SK-N-SH (cell line): ENCODE measurements around the gene ZNF888. TPM values are rescaled to one million over a fixed set of nuclear protein-coding genes. Genes with fewer than 3 reads are reported as not detected.

Experiments
- CTCF ChIA-PET: fragments of 300-600, 350-600 bp; formaldehyde crosslinking; extraction: SDS; loops from one replicate; lab custom pipeline; 2021; lab: Yijun Ruan, JAX
- POLR2A ChIA-PET: fragments of 350-600 bp; sonication (Branson Sonifier 250); formaldehyde crosslinking; extraction: SDS; loops from one replicate; lab custom pipeline; 2020; ENCODE audit warnings: antibody characterized with exemption, inconsistent platforms; lab: Yijun Ruan, JAX
- DNase-seq: peaks from one replicate; pipeline ENCODE4 v3.0.0; 2012
- H2AFZ ChIP-seq: fragments of 200-600 bp; sonication (generic); 2 replicates; pipeline ENCODE4 v1.8.1; 2016; ENCODE audit warnings: antibody characterized with exemption, mild to moderate bottlenecking, low read depth
- H3F3A ChIP-seq: fragments of 200-600 bp; sonication (generic); replicated peaks from 2 replicates; pipeline ENCODE3; 2016; ENCODE audit warnings: antibody characterized with exemption, mild to moderate bottlenecking; ENCODE audit not compliant: insufficient read depth
- H3K27ac ChIP-seq, 2 experiments: fragments of 200-500 bp in 1 of 2; fragments of 200-600 bp in 1 of 2; sonication (Bioruptor generic) in 1 of 2; sonication (generic), shearing (Covaris generic) in 1 of 2; 2 replicates each; pipeline versions ENCODE4 v1.5.1 to v1.6.1; 2014 to 2016; ENCODE audit warnings: low read depth in 2 of 2, inconsistent platforms in 1 of 2, low read length in 1 of 2, mild to moderate bottlenecking in 1 of 2, mixed read lengths in 1 of 2
- H3K27me3 ChIP-seq: fragments of 200-600 bp; sonication (generic), shearing (Covaris generic); 2 replicates; pipeline ENCODE4 v1.6.1; 2016; ENCODE audit warnings: mixed run types; ENCODE audit not compliant: insufficient read depth
- H3K36me3 ChIP-seq, 2 experiments: fragments of 200-500 bp in 1 of 2; fragments of 200-600 bp in 1 of 2; sonication (Bioruptor generic) in 1 of 2; sonication (generic) in 1 of 2; replicated peaks in 1 of 2; 2 replicates each; pipeline versions ENCODE3 to v1.5.1; 2014 to 2016; ENCODE audit warnings: low read length in 1 of 2, mild to moderate bottlenecking in 1 of 2; ENCODE audit not compliant: insufficient read depth in 2 of 2, control insufficient read depth in 1 of 2
- H3K4me1 ChIP-seq, 2 experiments: fragments of 200-500 bp in 1 of 2; fragments of 200-600 bp in 1 of 2; sonication (Bioruptor generic) in 1 of 2; sonication (generic), shearing (Covaris generic) in 1 of 2; 2 replicates each; pipeline versions ENCODE4 v1.5.1 to v1.6.1; 2014 to 2016; ENCODE audit warnings: low read depth in 1 of 2, low read length in 1 of 2, mixed run types in 1 of 2; ENCODE audit not compliant: insufficient read depth in 2 of 2, control insufficient read depth in 1 of 2
- H3K4me2 ChIP-seq: fragments of 200-600 bp; sonication (generic), shearing (Covaris generic); 2 replicates; pipeline ENCODE4 v1.6.1; 2017; ENCODE audit warnings: mixed run types
- H3K4me3 ChIP-seq, 2 experiments: fragments of 200-500 bp in 1 of 2; fragments of 200-600 bp in 1 of 2; sonication (Bioruptor generic) in 1 of 2; sonication (generic), shearing (Covaris generic) in 1 of 2; 2 replicates each; pipeline versions ENCODE4 v1.5.1 to v1.8.1; 2014 to 2016; ENCODE audit warnings: low read depth in 2 of 2, inconsistent platforms in 1 of 2, low read length in 1 of 2, mild to moderate bottlenecking in 1 of 2, mixed read lengths in 1 of 2, moderate library complexity in 1 of 2
- H3K79me2 ChIP-seq: fragments of 200-600 bp; sonication (generic); 2 replicates; pipeline ENCODE4 v1.8.1; 2017; ENCODE audit warnings: mild to moderate bottlenecking; ENCODE audit not compliant: insufficient read depth
- H3K9ac ChIP-seq: fragments of 200-600 bp; sonication (generic); 2 replicates; pipeline ENCODE4 v1.6.1; 2017; ENCODE audit warnings: mixed run types
- H3K9me2 ChIP-seq: fragments of 200-600 bp; sonication (generic); 2 replicates; pipeline ENCODE4 v1.6.1; 2017; ENCODE audit warnings: mixed run types
- H3K9me3 ChIP-seq: fragments of 200-600 bp; sonication (generic); 2 replicates; pipeline ENCODE4 v1.6.1; 2017; ENCODE audit warnings: mixed run types, mild to moderate bottlenecking, moderate library complexity
- H4K20me1 ChIP-seq: fragments of 200-600 bp; sonication (generic); 2 replicates; pipeline ENCODE4 v1.6.1; 2017; ENCODE audit warnings: mild to moderate bottlenecking, mixed run types; ENCODE audit not compliant: insufficient read depth
- CHD2 ChIP-seq: fragments of 150-350 bp; IDR thresholded peaks from 2 replicates; pipeline ENCODE4 v1.6.1; 2018; ENCODE audit warnings: low read length; ENCODE audit not compliant: partially characterized antibody
- CTCF ChIP-seq: fragments of 200-600 bp; sonication (generic); IDR thresholded peaks from 2 replicates; pipeline ENCODE4 v1.6.1; 2017; ENCODE audit warnings: antibody characterized with exemption, mild to moderate bottlenecking, moderate library complexity
- FOSL2 ChIP-seq: IDR thresholded peaks from 2 replicates; pipeline ENCODE4 v1.4.0; 2012; ENCODE audit warnings: low read depth, mild to moderate bottlenecking, moderate library complexity, borderline replicate concordance
- FOXJ3 ChIP-seq: sonication (generic); formaldehyde crosslinking; IDR thresholded peaks from 2 replicates; pipeline ENCODE4 v1.5.1; 2020; ENCODE audit warnings: mild to moderate bottlenecking, missing genetic modification reagents
- FOXM1 ChIP-seq: IDR thresholded peaks from 2 replicates; pipeline ENCODE4 v1.4.0; 2012; ENCODE audit warnings: low read depth, mild to moderate bottlenecking
- GABPA ChIP-seq: IDR thresholded peaks from 2 replicates; pipeline ENCODE4 v1.4.0; 2012; ENCODE audit warnings: low read depth, mild to moderate bottlenecking
- GATA2 ChIP-seq: sonication (generic); formaldehyde crosslinking; IDR thresholded peaks from 2 replicates; pipeline ENCODE4 v1.5.0; 2020; ENCODE audit warnings: mild to moderate bottlenecking, missing genetic modification reagents
- MXI1 ChIP-seq: IDR thresholded peaks from 2 replicates; pipeline ENCODE4 v1.6.1; 2012; ENCODE audit warnings: mild to moderate bottlenecking, low read depth, low read length, improper control_type of control experiment
- NFIC ChIP-seq: IDR thresholded peaks from 2 replicates; pipeline ENCODE4 v1.4.0; 2012; ENCODE audit warnings: borderline replicate concordance
- NRF1 ChIP-seq: IDR thresholded peaks from 2 replicates; pipeline ENCODE4 v1.6.1; 2012; ENCODE audit warnings: low read depth, mild to moderate bottlenecking, low read length
- PBX3 ChIP-seq: IDR thresholded peaks from 2 replicates; pipeline ENCODE4; 2012
- POLR2AphosphoS5 ChIP-seq: IDR thresholded peaks from 2 replicates; pipeline ENCODE4 v1.6.1; 2012; ENCODE audit warnings: low read depth, low read length
- RAD21 ChIP-seq: IDR thresholded peaks from 2 replicates; pipeline ENCODE4 v1.6.1; 2012; ENCODE audit warnings: mild to moderate bottlenecking, low read length
- RCOR1 ChIP-seq: fragments of 150-350 bp; IDR thresholded peaks from 2 replicates; pipeline ENCODE4 v1.6.1; 2017; ENCODE audit warnings: antibody characterized with exemption, low read length
- REST ChIP-seq: IDR thresholded peaks from 2 replicates; pipeline ENCODE4 v1.6.1; 2012; ENCODE audit warnings: mild to moderate bottlenecking, low read depth, low read length, moderate library complexity
- RXRA ChIP-seq: IDR thresholded peaks from 2 replicates; pipeline ENCODE4 v1.4.0; 2012; ENCODE audit warnings: low read depth, mild to moderate bottlenecking, borderline replicate concordance
- SIN3A ChIP-seq: IDR thresholded peaks from 2 replicates; pipeline ENCODE4 v1.6.1; 2012; ENCODE audit warnings: low read depth, mild to moderate bottlenecking, low read length, moderate library complexity, borderline replicate concordance
- TCF12 ChIP-seq: IDR thresholded peaks from 2 replicates; pipeline ENCODE4 v1.4.0; 2012
- TEAD4 ChIP-seq: IDR thresholded peaks from 2 replicates; pipeline ENCODE4 v1.4.0; 2012; ENCODE audit warnings: mild to moderate bottlenecking, borderline replicate concordance; ENCODE audit not compliant: insufficient read depth
- whole genome bisulfite sequencing: methylation state at CpG from one replicate; pipeline ENCODE4 v1.1.6; 2017; ENCODE audit warnings: low lambda C conversion rate; 5-methylcytosine and 5-hydroxymethylcytosine counted together
- polyA plus RNA-seq, 3 experiments: library from polyadenylated mRNA; depleted of rRNA; stranded (reverse); fragments of >200 nt; gene quantifications; 2 replicates each; pipeline ENCODE4 v1.2.3, GENCODE V29; 2012

ZNF888 gene
- polyA plus RNA-seq, 1 of the 3 experiments (the other 2 are of a cell fraction): 0.46 TPM

DNA sequence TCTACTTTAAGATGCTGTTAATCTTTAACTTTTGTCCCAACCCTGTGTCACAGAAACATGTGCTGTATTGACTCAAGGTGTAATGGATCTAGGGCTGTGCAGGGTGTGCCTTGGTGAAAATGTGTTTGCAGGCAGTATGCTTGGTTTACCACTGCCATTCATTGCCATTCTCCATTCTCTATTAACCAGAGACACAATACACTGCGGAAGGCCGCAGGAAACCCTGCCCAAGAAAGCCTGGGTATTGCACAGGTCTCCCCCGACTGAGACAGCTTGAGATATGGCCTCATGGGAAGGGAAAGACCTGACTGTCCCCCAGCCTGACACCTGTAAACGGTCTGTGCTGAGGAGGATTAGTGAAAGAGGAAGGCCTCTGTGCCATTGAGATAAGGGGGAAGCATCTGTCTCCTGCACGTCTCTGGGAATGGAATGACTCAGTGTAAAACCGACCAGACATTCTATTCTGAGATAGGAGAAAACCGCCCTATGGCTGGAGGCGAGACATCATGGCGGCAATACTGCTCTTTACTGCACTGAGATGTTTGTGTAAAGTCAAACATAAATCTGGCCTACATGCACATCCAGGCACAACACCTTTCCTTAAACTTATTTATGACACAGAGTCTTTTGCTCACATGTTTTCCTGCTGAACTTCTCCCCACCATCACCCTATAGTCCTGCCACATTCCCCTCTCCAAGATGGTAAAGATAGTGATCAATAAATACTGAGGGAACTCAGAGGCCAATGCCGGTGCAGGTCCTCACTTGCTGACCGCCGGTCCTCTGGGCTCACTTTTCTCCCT is 13.1 kb upstream of the ZNF888 start:
- no peak overlapping the region for H2AFZ ChIP-seq
- no peaks in the 10 kb centered on the region for H4K20me1 ChIP-seq
- peaks cover 0 to 15% of the 10 kb centered on the region in 2 experiments for H3K36me3 ChIP-seq
- H3K4me1 ChIP-seq: no peaks in the 10 kb centered on the region; a peak in 1 of 4 replicates
- H3K9ac ChIP-seq: no peak overlapping the region
- DNase-seq: no peak
- no peak overlapping the region for H3K4me2 ChIP-seq
- TF ChIP-seq SIN3A (no peak), CHD2 (no peak), FOXJ3 (no peak), NFIC (no peak), NRF1 (no peak), TCF12 (no peak), POLR2AphosphoS5 (no peak), FOXM1 (no peak), CTCF (no peak), GATA2 (no peak), FOSL2 (no peak), RAD21 (no peak), RXRA (no peak), TEAD4 (no peak), RCOR1 (no peak), GABPA (no peak), REST (no peak), MXI1 (no peak), PBX3 (no peak)
- H3K4me3 ChIP-seq: no peak overlapping the region
- CTCF ChIA-PET: no interaction called here
- no peaks in the 10 kb centered on the region for H3K27me3 ChIP-seq
- no peak overlapping the region for H3K27ac ChIP-seq
- H3K9me3 ChIP-seq: no peaks in the 10 kb centered on the region
- POLR2A ChIA-PET: no interaction called here
- no peaks in the 10 kb centered on the region for H3K9me2 ChIP-seq
- no peaks in the 10 kb centered on the region; the same call in 1 of the 2 replicates for H3K79me2 ChIP-seq
- H3F3A ChIP-seq: peaks cover 4% of the 10 kb centered on the region
- WGBS: 73% methylated on average over 12 of the region's 12 CpGs
